Thymus (tissue), 11 donors: Measurements from ENCODE around the gene SLC9C2. TPM values are rescaled to one million over a fixed set of nuclear protein-coding genes. Genes with fewer than 3 reads are reported as not detected.
"Not testable (repeated sequence)": the region's sequence is repeated elsewhere in the genome, so short reads cannot be mapped to it uniquely, and the experiment has no call there.

ENCODE experiments used
- DNase-seq, 9 donors: peaks; one replicate each; pipeline ENCODE4 v3.0.0-alpha.2; 2013; ENCODE audit warnings: low spot score in 9 of 9, low read depth in 6 of 9, missing footprints in 1 of 9
- H3K27ac ChIP-seq, 2 donors: one replicate each; pipeline ENCODE4 v1.5.1; 2013; ENCODE audit warnings: control low read depth in 1 of 2, low read depth in 1 of 2, low read length in 1 of 2, mild to moderate bottlenecking in 1 of 2, moderate library complexity in 1 of 2
- H3K27me3 ChIP-seq, 2 donors: one replicate each; pipeline ENCODE4 v1.5.1; 2013; ENCODE audit warnings: low read length in 1 of 2; ENCODE audit not compliant: control insufficient read depth in 2 of 2, insufficient read depth in 1 of 2
- H3K36me3 ChIP-seq, 2 donors: one replicate each; pipeline ENCODE4 v1.5.1; 2013; ENCODE audit warnings: low read length in 1 of 2, mild to moderate bottlenecking in 1 of 2, moderate library complexity in 1 of 2; ENCODE audit not compliant: control insufficient read depth in 2 of 2, insufficient read depth in 2 of 2
- H3K4me1 ChIP-seq, 2 donors: one replicate each; pipeline ENCODE4 v1.5.1; 2013; ENCODE audit warnings: low read length in 2 of 2; ENCODE audit not compliant: control insufficient read depth in 2 of 2, insufficient read depth in 2 of 2
- H3K4me3 ChIP-seq, 2 donors: one replicate each; pipeline ENCODE4 v1.5.1; 2013; ENCODE audit warnings: low read length in 2 of 2, control low read depth in 1 of 2, mild to moderate bottlenecking in 1 of 2
- H3K9me3 ChIP-seq, 2 donors: one replicate each; pipeline ENCODE4 v1.5.1; 2013; ENCODE audit warnings: low read length in 1 of 2, mild to moderate bottlenecking in 1 of 2; ENCODE audit not compliant: control insufficient read depth in 2 of 2, insufficient read depth in 1 of 2
- WGBS: extraction: QIAGEN DNeasy Blood & Tissue Kit; methylation state at CpG from one replicate; pipeline ENCODE4 v1.1.7; 2013; 5-methylcytosine and 5-hydroxymethylcytosine counted together
- polyA plus RNA-seq: library from polyadenylated mRNA; stranded (reverse); fragments of 200-250 nt; gene quantifications from one replicate; pipeline ENCODE4 v1.2.3, GENCODE V29; 2013
- total RNA-seq: library from RNA; stranded (reverse); fragments of 120-200 nt; gene quantifications from one replicate; pipeline ENCODE4 v1.2.4, GENCODE V29; 2013
- donor health status: healthy.

Gene SLC9C2
- total and polyA plus RNA-seq, 2 donors, result 0.09 to 0.14 TPM

- H3K4me1 ChIP-seq, result no peaks in the 10 kb centered on the region
- H3K4me3 ChIP-seq, result no peak overlapping the region
- H3K9me3 ChIP-seq, result no peaks in the 10 kb centered on the region
- no peak for DNase-seq
- no peak overlapping the region for H3K27ac ChIP-seq
- H3K36me3 ChIP-seq, result no peaks in the 10 kb centered on the region
- H3K27me3 ChIP-seq, result no peaks in the 10 kb centered on the region
- WGBS, result 91% methylated on average over 1 of the region's 1 CpG
Observed at GRCh38 chr1:173581383-173582079, 21.3 kb downstream of the SLC9C2 start.

- no peaks in the 10 kb centered on the region for H3K9me3 ChIP-seq
- no peak overlapping the region for H3K27ac ChIP-seq
- no peak overlapping the region for H3K4me3 ChIP-seq
- H3K36me3 ChIP-seq, result no peaks in the 10 kb centered on the region
- DNase-seq, result no peak
- H3K27me3 ChIP-seq, result no peaks in the 10 kb centered on the region
- WGBS, result 96% methylated on average over 3 of the region's 3 CpGs
- no peaks in the 10 kb centered on the region for H3K4me1 ChIP-seq
Observed at GRCh38 chr1:173580658-173581057, 22.2 kb downstream of the SLC9C2 start.

GRCh38 chr1:173580071-173580470, 22.8 kb downstream of the SLC9C2 start:
- Histone ChIP-seq H3K27me3 (no peaks in the 10 kb centered on the region), H3K27ac (no peak overlapping the region), H3K4me3 (no peak overlapping the region), H3K36me3 (no peaks in the 10 kb centered on the region), H3K4me1 (no peaks in the 10 kb centered on the region), H3K9me3 (no peaks in the 10 kb centered on the region)
- 98% methylated on average over 3 of the region's 3 CpGs for WGBS
- no peak for DNase-seq

GRCh38 chr1:173573596-173573995, 29.3 kb downstream of the SLC9C2 start:
- H3K36me3 ChIP-seq, result no peaks in the 10 kb centered on the region
- H3K27me3 ChIP-seq, result no peaks in the 10 kb centered on the region
- H3K27ac ChIP-seq, result no peak overlapping the region
- WGBS, result 98% methylated on average over 4 of the region's 4 CpGs
- no peaks in the 10 kb centered on the region for H3K9me3 ChIP-seq
- no peaks in the 10 kb centered on the region for H3K4me1 ChIP-seq
- DNase-seq, result no peak
- no peak overlapping the region for H3K4me3 ChIP-seq

GRCh38 chr1:173572201-173572873, 30.5 kb downstream of the SLC9C2 start:
- H3K36me3 ChIP-seq, result no peaks in the 10 kb centered on the region
- no peak overlapping the region for H3K4me3 ChIP-seq
- H3K27ac ChIP-seq, result no peak overlapping the region
- H3K9me3 ChIP-seq, result no peaks in the 10 kb centered on the region
- no peaks in the 10 kb centered on the region for H3K27me3 ChIP-seq
- H3K4me1 ChIP-seq, result no peaks in the 10 kb centered on the region
- no peak for DNase-seq
- 94% methylated on average over 3 of the region's 3 CpGs for WGBS

GRCh38 chr1:173570370-173571007, 32.4 kb downstream of the SLC9C2 start:
- Histone ChIP-seq H3K4me3 (no peak overlapping the region), H3K36me3 (no peaks in the 10 kb centered on the region), H3K9me3 (no peaks in the 10 kb centered on the region), H3K4me1 (no peaks in the 10 kb centered on the region), H3K27ac (no peak overlapping the region), H3K27me3 (no peaks in the 10 kb centered on the region)
- peak in 1 of 9 donors; percentile 19 for DNase-seq
- WGBS, result 83% methylated on average over 4 of the region's 4 CpGs

GRCh38 chr1:173568483-173568882, 34.4 kb downstream of the SLC9C2 start:
- 98% methylated on average over 1 of the region's 1 CpG for WGBS
- no peak for DNase-seq
- Histone ChIP-seq H3K27ac (no peak overlapping the region), H3K4me1 (no peaks in the 10 kb centered on the region), H3K27me3 (no peaks in the 10 kb centered on the region), H3K9me3 (no peaks in the 10 kb centered on the region), H3K36me3 (no peaks in the 10 kb centered on the region), H3K4me3 (no peak overlapping the region)

GRCh38 chr1:173563846-173564245, 39.0 kb downstream of the SLC9C2 start:
- H3K9me3 ChIP-seq, H3K27ac ChIP-seq, H3K4me3 ChIP-seq, H3K27me3 ChIP-seq, H3K4me1 ChIP-seq, H3K36me3 ChIP-seq, DNase-seq: not testable (repeated sequence)
- WGBS, result 95% methylated on average over 1 of the region's 1 CpG

- DNase-seq, result no peak
- no peaks in the 10 kb centered on the region for H3K36me3 ChIP-seq
- 86% methylated on average over 6 of the region's 6 CpGs for WGBS
- H3K27ac ChIP-seq, result no peak overlapping the region
- no peaks in the 10 kb centered on the region for H3K9me3 ChIP-seq
- H3K4me3 ChIP-seq, result no peak overlapping the region
- no peaks in the 10 kb centered on the region for H3K4me1 ChIP-seq
- H3K27me3 ChIP-seq, result no peaks in the 10 kb centered on the region
Observed at GRCh38 chr1:173562813-173563212, 40.1 kb downstream of the SLC9C2 start.
